ENCODE measurements around the gene CEP72. TPM values are rescaled to one million over a fixed set of nuclear protein-coding genes. Genes with fewer than 3 reads are reported as not detected.
A peak's percentile ranks its signal among the peaks of the same experiment; 100 is the strongest.

Gene CEP72
- total and polyA plus RNA-seq, 2 donors (not counting 1 experiment from before 2014, with no cell fraction given): 7.7 to 32.9 TPM

DNA sequence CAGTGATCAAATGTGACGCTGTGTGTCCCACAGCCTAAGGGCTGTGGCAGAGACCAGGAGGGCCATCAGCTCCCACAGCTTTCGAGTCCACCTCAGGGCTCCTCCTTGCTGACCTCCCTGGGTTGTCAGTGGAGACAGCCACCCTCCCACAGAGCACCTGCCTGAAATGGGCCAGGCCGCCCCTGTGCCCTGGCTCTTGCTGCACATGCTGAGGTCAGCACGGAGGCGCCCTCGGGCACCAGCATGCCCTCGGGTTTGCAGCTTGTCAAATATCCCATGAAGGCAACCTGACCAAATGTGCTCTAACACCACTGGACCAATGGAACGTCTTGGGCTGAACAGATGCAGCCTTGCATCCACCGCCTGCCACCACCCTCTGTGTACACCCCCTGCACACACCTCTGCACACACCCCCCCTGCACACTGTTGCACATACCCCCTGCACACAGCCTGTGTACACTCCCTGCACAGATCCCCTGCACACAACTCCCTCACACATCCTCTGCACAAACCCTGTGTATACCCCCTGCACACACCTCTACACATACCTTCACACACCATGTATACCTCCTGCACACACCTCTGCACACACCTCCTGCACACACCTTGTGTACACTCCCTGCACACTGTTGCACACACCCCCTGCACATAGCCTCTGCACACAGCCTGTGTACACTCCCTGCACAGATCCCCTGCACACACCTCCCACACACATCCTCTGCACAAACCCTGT is 2.0 kb upstream of the CEP72 start:
- DNase-seq (no peak), ATAC-seq (ENCODE audit: low read depth) (no peak)
- H3K4me2 ChIP-seq (replicated peaks; ENCODE audit: low read depth, low read length, poor library complexity, severe bottlenecking): no peak overlapping the region

More for the DNA sequence above, 2.0 kb upstream of the CEP72 start:
- peak overlapping the region; percentile 83 for H3K4me3 Mint-ChIP-seq
- peaks cover 37% of the 10 kb centered on the region for H3K4me1 Mint-ChIP-seq
- peaks cover 14% of the 10 kb centered on the region for H3K27me3 Mint-ChIP-seq
- Histone ChIP-seq H3K36me3 (replicated peaks in 1 of 2; ENCODE audit: control extremely low read depth in 1 of 2, control insufficient read depth in 1 of 2, extremely low read depth in 1 of 2, insufficient read depth in 2 of 2, low read length in 1 of 2) (no peaks in the 10 kb centered on the region), H3K27me3 (replicated peaks in 1 of 4; ENCODE audit: control extremely low read depth in 1 of 4, control insufficient read depth in 3 of 4, insufficient read depth in 4 of 4, low read length in 3 of 4) (peaks cover 0 to 25% (median 5%) of the 10 kb centered on the region in 4 experiments), H3K4me3 (ENCODE audit: control extremely low read depth in 1 of 5, extremely low read depth in 1 of 5, insufficient read depth in 1 of 5, low read depth in 2 of 5, low read length in 4 of 5) (no peak overlapping the region), H3K9ac (ENCODE audit: low read length) (no peak overlapping the region), H4K20me1 (ENCODE audit: control insufficient read depth, insufficient read depth, low read length, poor library complexity, severe bottlenecking) (no peaks in the 10 kb centered on the region), H3K79me2 (ENCODE audit: control insufficient read depth, insufficient read depth, low read length) (peaks cover 28% of the 10 kb centered on the region), H2AFZ (ENCODE audit: insufficient read depth, low read depth, low read length, poor library complexity, severe bottlenecking) (no peak overlapping the region), H3K9me3 (ENCODE audit: control extremely low read depth in 1 of 3, control insufficient read depth in 2 of 3, insufficient read depth in 1 of 3, low read length in 2 of 3) (peaks cover 0 to 8% (median 0%) of the 10 kb centered on the region in 3 donors), H3K27ac (ENCODE audit: low read length in 2 of 2) (no peak overlapping the region), H3K4me1 (ENCODE audit: control insufficient read depth in 2 of 2, insufficient read depth in 2 of 2, low read length in 2 of 2) (peaks cover 24 to 29% of the 10 kb centered on the region in 2 donors)
- TF ChIP-seq EZH2 (IDR thresholded peaks at IDR 0.05; ENCODE audit: borderline replicate concordance, insufficient read depth, low read depth, low read length, poor library complexity, severe bottlenecking): no peak
- TF ChIP-seq, protein P1, sequence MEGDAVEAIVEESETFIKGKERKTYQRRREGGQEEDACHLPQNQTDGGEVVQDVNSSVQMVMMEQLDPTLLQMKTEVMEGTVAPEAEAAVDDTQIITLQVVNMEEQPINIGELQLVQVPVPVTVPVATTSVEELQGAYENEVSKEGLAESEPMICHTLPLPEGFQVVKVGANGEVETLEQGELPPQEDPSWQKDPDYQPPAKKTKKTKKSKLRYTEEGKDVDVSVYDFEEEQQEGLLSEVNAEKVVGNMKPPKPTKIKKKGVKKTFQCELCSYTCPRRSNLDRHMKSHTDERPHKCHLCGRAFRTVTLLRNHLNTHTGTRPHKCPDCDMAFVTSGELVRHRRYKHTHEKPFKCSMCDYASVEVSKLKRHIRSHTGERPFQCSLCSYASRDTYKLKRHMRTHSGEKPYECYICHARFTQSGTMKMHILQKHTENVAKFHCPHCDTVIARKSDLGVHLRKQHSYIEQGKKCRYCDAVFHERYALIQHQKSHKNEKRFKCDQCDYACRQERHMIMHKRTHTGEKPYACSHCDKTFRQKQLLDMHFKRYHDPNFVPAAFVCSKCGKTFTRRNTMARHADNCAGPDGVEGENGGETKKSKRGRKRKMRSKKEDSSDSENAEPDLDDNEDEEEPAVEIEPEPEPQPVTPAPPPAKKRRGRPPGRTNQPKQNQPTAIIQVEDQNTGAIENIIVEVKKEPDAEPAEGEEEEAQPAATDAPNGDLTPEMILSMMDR (IDR thresholded peaks at IDR 0.05): no peak
- ChIA-PET CTCF (no interaction called here), POLR2A (no interaction called here)
- WGBS (ENCODE audit: insufficient coverage): 93% methylated on average over 9 of the region's 9 CpGs
- intact Hi-C loops (cut with micrococcal nuclease): loop anchor here (10.0 kb wide), 1 partner anchor 165 kb away; the partner anchor contains the start of gene EXOC3
- H3K9me3 Mint-ChIP-seq (ENCODE audit: insufficient read depth): no peaks in the 10 kb centered on the region
- peak overlapping the region; percentile 8 for H3K27ac Mint-ChIP-seq

All from B cell (primary cell).